ENCODE results near the gene UCHL3. TPM values are rescaled to one million over a fixed set of nuclear protein-coding genes. Genes with fewer than 3 reads are reported as not detected.

Gene UCHL3
- 75.8 and 77.2 TPM in 2 replicates for total RNA-seq

GRCh38 chr13:75549262-75550158 is at the start of gene UCHL3:
Gene UCHL3, plus strand, starts transcription at chr13:75549791. Its CDS starts 30 bp downstream, at chr13:75549821.

GRCh38 chr13:75537401-75538365 is 11.9 kb upstream of the UCHL3 start, which contains the start of gene COMMD6:
Gene COMMD6, minus strand, starts transcription at chr13:75537841. Its CDS starts 36 bp downstream, at chr13:75537805.

GRCh38 chr13:75635828-75636435 is 86.3 kb downstream of the UCHL3 start, which contains the start of gene LMO7:
Gene LMO7, plus strand, starts transcription at chr13:75636330. Its CDS starts 328 bp downstream, at chr13:75636658.

Other genes starting within 250 kb of the UCHL3 start
- 70.5 and 71.7 TPM in 2 replicates for gene TBC1D4, start 67.6 kb upstream of the UCHL3 start, total RNA-seq
- 54.2 and 64.8 TPM in 2 replicates for gene COMMD6, start 11.9 kb upstream of the UCHL3 start, total RNA-seq
- 9.8 and 18.4 TPM in 2 replicates for gene LMO7, start 86.5 kb downstream of the UCHL3 start, total RNA-seq